SW480 (cell line): ENCODE measurements around the gene HSF2BP.
"Not testable (repeated sequence)": the region's sequence is repeated elsewhere in the genome, so short reads cannot be mapped to it uniquely, and the experiment has no call there.

Experiments
- DNase-seq: peaks from one replicate; pipeline ENCODE4 v3.0.0-alpha.2; 2016; ENCODE audit warnings: low spot score

Gene HSF2BP

GRCh38 chr21:43651926-43652325 lies 7.4 kb downstream of the HSF2BP start:
- not testable (repeated sequence) for DNase-seq

- no peak for DNase-seq
Observed at GRCh38 chr21:43648171-43648570, 11.1 kb downstream of the HSF2BP start.

DNA sequence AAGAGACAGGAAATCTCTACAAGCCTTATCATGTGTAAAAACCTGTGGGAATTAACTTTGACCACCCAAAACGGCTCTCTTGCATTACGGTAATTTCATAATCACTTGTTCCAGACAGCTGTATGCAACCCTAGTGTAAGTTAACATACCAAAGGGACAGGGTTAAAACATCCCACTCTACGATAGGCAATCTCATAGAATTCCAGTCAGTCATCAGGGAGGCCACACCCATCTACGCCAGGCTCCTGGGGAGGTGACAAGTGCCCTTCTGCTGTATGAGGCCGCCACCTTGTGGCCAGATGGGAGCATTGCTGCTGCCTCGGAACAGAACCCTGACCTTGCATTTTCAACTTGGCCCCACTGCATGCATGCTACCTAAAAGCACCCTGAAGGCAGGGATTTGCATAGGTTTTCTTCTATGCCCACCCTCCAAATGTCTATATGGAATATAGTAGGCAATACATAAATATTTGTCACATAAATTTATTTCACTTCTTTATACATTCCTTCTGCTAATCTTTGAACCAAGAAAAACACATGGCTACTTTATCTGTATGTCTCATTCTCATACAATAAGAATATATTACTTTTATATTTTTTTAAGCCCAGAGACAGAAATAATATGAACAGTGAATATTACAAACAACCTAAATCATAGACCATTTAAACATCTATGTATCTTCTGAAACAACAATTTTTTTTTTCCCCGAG lies 12.6 kb downstream of the HSF2BP start:
- peak; percentile 98 for DNase-seq

DNA sequence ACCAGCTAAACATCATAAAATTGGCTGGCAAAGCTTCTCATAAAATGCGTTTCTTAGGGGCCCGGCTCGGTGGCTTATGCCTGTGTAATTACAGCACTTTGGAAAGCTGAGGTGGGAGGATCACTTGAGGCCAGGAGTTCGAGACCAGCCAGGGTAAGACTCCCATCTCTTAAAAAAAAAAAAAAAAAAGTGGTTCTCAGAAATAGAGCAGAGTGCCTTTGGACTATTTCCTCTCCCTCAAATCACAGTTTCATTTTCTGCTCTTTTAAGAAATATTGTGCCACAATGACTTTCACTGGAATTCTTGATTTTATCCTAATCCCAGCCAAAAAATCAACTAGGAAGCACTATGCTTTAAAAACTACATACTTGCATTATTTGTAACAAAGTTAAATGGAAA lies 13.3 kb downstream of the HSF2BP start:
- no peak for DNase-seq

DNA sequence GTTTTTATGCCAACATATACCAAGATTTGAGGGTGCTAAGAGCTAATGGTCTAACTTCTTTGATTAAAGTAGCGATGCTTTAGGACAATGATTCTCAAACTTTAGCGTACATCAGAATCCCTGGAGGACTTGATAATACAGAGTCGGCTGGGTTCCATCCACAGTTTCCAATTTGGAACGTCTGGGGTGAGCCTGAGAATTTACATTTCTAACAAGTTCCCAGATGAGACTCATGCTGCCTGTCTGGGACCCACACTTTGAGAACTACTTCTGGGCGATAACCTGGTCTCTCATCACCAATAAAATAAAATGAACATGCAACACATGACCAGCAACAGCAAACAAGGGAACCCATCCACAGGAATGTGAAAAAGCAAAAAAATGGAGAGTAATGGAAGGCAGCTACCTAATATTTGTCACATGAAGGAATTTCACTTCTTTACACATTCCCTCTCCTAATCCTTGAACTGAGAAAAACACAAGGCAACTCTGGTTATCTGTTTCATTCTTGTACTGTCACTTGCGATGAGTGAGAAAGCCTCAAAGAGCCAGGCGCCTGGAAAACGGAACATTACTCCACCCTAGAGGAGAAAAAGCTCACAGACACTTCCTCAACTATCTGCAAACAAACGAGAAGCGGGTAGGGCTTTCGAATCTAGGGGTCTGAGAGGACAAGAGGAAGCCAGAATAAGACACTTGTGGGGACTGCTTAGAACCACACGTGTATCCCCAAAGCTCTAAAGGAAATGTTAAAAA lies 14.0 kb downstream of the HSF2BP start:
- DNase-seq = peak; percentile 22

DNA sequence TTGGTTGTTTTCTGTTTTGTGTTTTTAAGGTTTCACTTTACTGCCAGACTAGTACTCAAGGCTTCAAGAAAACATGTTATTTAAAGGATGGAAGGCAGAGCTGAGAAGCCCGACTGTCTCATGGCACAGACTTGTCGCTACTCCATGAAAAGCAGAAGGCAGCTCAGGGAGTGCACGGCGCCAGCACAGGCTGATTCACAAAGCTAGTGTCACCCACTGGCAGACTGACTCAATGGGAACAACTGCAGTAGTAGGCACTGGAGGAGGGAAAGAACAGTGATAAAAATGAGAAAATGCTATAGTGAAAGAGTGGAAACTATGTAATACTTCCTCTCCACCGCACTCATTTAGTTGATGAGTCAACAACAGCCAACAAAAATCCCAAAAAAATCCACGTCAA lies 14.7 kb downstream of the HSF2BP start:
- no peak for DNase-seq

- DNase-seq = no peak
Observed at GRCh38 chr21:43644071-43644470, 15.2 kb downstream of the HSF2BP start.

DNA sequence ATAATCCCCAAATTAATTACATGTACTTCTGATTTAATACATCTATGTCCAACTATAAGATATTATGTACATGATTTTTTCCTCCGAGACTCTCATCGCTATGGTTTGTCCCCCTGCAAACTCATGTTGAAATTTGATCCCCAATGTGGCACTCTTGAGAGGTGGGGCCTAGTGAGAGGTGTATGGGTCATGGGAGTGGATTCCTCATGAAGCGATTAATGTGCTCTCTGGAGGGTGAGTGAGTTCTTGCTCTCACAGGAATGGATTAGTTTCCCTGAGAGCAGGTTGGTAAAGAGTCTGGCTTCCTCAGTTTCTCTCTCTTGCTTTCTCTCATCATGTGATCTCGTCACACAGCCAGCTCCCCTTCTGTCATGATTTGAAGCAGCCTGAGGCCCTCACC lies 16.1 kb downstream of the HSF2BP start:
- no peak for DNase-seq

DNA sequence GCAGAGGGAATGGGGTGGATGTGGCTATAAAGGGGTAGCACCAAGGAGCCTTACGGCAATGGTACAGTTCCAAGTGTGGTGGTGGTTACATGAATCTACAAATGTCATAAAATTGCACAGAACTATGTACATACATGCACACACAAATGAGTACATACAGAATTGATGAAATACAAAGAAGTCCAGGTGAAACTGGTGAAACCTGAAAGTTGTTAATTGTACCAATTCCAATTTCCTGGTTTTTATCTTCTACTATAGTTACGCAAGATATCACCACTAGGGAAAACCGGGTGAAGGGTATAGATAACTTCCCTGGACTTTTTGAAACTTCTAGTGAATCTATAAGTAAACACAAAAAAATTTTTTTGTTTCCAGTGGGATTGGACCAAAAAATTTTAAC lies 18.9 kb downstream of the HSF2BP start:
- no peak for DNase-seq

GRCh38 chr21:43639470-43640353 lies 19.6 kb downstream of the HSF2BP start:
- peak; percentile 57 for DNase-seq

- DNase-seq = no peak
Observed at GRCh38 chr21:43637530-43638158, 21.6 kb downstream of the HSF2BP start.

GRCh38 chr21:43635436-43635835 lies 23.9 kb downstream of the HSF2BP start:
- DNase-seq = no peak

GRCh38 chr21:43634618-43635017 lies 24.7 kb downstream of the HSF2BP start:
- DNase-seq = no peak

- DNase-seq = no peak
Observed at GRCh38 chr21:43632373-43632905, 26.8 kb downstream of the HSF2BP start.

GRCh38 chr21:43631411-43632107 lies 27.7 kb downstream of the HSF2BP start:
- DNase-seq = no peak

- DNase-seq = no peak
Observed at GRCh38 chr21:43627527-43627926, 31.8 kb downstream of the HSF2BP start.

DNA sequence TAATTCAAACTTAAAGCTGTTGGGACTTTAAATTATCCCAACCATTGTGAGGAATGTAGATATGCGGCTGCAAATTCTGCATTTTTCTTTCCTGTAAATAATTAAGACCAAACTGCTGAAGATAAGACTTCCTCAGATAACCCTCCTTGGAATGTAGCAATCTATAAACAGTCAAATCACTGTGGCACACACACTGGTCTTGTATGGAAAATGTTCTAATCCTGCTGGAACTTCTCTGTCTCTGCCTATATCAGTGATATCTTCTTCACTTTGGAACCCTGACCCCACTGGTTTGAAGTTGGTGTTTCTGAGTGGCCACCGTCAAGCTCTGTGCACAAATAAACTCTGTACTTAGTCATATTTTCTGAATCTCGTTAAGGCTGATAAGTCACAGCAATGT lies 32.9 kb downstream of the HSF2BP start:
- no peak for DNase-seq

DNA sequence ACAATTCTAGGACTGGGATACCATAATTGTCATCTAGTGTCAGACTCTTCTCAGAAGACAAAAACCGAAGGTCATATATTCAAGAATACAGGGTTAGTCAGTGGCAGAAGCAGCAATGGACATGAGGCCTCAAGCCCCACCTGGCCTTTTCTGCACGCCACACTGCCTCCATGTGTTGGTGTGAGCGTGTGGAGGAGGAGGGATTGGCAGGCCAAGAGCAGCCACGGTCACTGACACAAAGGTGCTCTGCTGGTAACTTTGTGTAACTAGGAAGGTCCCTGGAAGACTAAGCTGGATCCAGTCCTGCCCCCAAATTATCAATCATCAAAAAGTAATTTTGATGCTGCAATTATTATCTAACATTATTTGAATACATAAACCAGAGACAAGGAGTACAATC lies 34.9 kb downstream of the HSF2BP start:
- DNase-seq = no peak

DNA sequence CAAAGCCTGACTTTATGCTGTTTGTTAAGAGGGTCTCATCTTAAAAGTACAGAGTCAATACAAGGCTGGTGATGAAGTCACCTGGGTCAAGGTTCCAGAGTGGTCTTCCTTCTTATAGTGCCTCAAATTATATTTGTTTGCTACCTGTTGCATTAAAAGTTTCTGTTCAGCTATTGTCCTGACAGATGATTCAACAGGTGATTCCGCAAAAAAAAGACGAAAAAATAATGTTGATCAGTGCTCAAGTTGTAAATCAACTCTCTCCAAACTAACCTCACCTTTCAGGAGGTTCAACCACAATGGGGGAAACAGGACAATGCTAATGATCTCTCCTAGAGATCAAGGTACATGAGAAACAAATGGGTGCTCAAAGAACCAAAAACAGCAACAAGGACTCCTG lies 35.7 kb downstream of the HSF2BP start:
- DNase-seq = no peak

- DNase-seq = no peak
Observed at GRCh38 chr21:43622796-43623195, 36.5 kb downstream of the HSF2BP start.

GRCh38 chr21:43619856-43620255 lies 39.4 kb downstream of the HSF2BP start:
- DNase-seq = no peak
